HepG2 (cell line): Measurements from ENCODE around the gene JMJD4. TPM values are rescaled to one million over a fixed set of nuclear protein-coding genes. Genes with fewer than 3 reads are reported as not detected.

ENCODE experiments used
- ATAC-seq: fragments of 200-7000 bp; cut with Tn5 transposase; 3 replicates; pipeline ENCODE4 v1.9.1; 2020; ENCODE audit warnings: mild to moderate bottlenecking, moderate library complexity
- BruUV-seq: library from RNA; stranded (reverse); fragments of 400-500 nt; replicated peaks from 2 replicates; lab custom pipeline; 2021; lab: Mats Ljungman, UMichigan
- CTCF ChIA-PET: fragments of 300-600 bp; formaldehyde crosslinking; extraction: SDS; loops from one replicate; lab custom pipeline; 2021; ENCODE audit warnings: low total read pairs, inconsistent platforms, low intra/inter-chr PET ratio; lab: Yijun Ruan, JAX
- POLR2A ChIA-PET: fragments of 350-600 bp; sonication (Branson Sonifier 250); formaldehyde crosslinking; loops from one replicate; lab custom pipeline; 2020; ENCODE audit warnings: antibody characterized with exemption, inconsistent platforms; lab: Yijun Ruan, JAX
- DNase-seq: peaks from one replicate; pipeline ENCODE4 v3.0.0-alpha.2; 2015; ENCODE audit warnings: low spot score
- FAIRE-seq: peaks from 3 replicates; lab custom pipeline; 2011; peaks lifted over from hg19 to GRCh38; lab: Jason Lieb, UNC
- H2AFZ ChIP-seq: one replicate; pipeline ENCODE4 v1.6.1; 2011; ENCODE audit warnings: low read length, inconsistent platforms
- H3K27ac ChIP-seq: fragments of 300-600 bp; 3 replicates; pipeline ENCODE4 v1.8.0; 2011; ENCODE audit warnings: mixed run types, mild to moderate bottlenecking, mixed read lengths, low read length, inconsistent platforms; ENCODE audit not compliant: insufficient read depth; ENCODE audit errors: extremely low read length
- H3K27me3 ChIP-seq, 2 experiments: fragments of 200-600 bp in 1 of 2; 2 replicates in 1 of 2; 3 replicates in 1 of 2; pipeline versions ENCODE4 v1.6.0 to v1.8.0; 2011; ENCODE audit warnings: low read length in 2 of 2, mild to moderate bottlenecking in 2 of 2, moderate library complexity in 2 of 2, inconsistent platforms in 1 of 2; ENCODE audit not compliant: insufficient read depth in 2 of 2, control insufficient read depth in 1 of 2
- H3K36me3 ChIP-seq, 2 experiments: fragments of 200-600 bp in 1 of 2; replicated peaks in 1 of 2; 2 replicates in 1 of 2; 3 replicates in 1 of 2; pipeline versions ENCODE4 v1.5.1 to v1.8.0; 2011; ENCODE audit warnings: low read length in 2 of 2, inconsistent platforms in 1 of 2; ENCODE audit not compliant: insufficient read depth in 2 of 2, control insufficient read depth in 1 of 2
- H3K4me1 ChIP-seq: 2 replicates; pipeline ENCODE4 v1.5.1; 2012; ENCODE audit warnings: low read length, inconsistent platforms; ENCODE audit not compliant: insufficient read depth
- H3K4me2 ChIP-seq: 2 replicates; pipeline ENCODE4 v1.6.0; 2011; ENCODE audit warnings: low read depth, low read length, inconsistent platforms
- H3K4me3 ChIP-seq, 3 experiments: fragments of 200-600 bp in 1 of 3; sonication (generic), shearing (Covaris generic) in 1 of 3; replicated peaks in 1 of 3; 2 replicates each; pipeline ENCODE4 v1.5.1; 2011 to 2016; ENCODE audit warnings: low read length in 3 of 3, inconsistent platforms in 2 of 3, low read depth in 2 of 3, mild to moderate bottlenecking in 2 of 3, control low read depth in 1 of 3, mixed read lengths in 1 of 3; ENCODE audit not compliant: insufficient read depth in 1 of 3
- H3K79me2 ChIP-seq: one replicate; pipeline ENCODE4 v1.6.1; 2011; ENCODE audit warnings: low read length, inconsistent platforms; ENCODE audit not compliant: insufficient read depth
- H3K9ac ChIP-seq: 2 replicates; pipeline ENCODE4 v1.6.0; 2011; ENCODE audit warnings: mild to moderate bottlenecking, low read depth, low read length, inconsistent platforms; ENCODE audit not compliant: insufficient read depth
- H3K9me3 ChIP-seq: 2 replicates; pipeline ENCODE4 v1.5.1; 2012; ENCODE audit warnings: mild to moderate bottlenecking, low read length
- H4K20me1 ChIP-seq: 2 replicates; pipeline ENCODE4 v1.6.0; 2011; ENCODE audit warnings: inconsistent platforms, mild to moderate bottlenecking, low read length, moderate library complexity; ENCODE audit not compliant: insufficient read depth
- ATM ChIP-seq: fragments of 450-650 bp; IDR thresholded peaks from 2 replicates; pipeline ENCODE4 v1.7.1; 2017; ENCODE audit warnings: mild to moderate bottlenecking, borderline replicate concordance
- GATAD1 ChIP-seq: IDR thresholded peaks from 2 replicates; pipeline ENCODE4 v1.6.1; 2016; ENCODE audit warnings: missing genetic modification reagents, missing compliant biosample characterization
- PTBP1 ChIP-seq: fragments of 200-400 bp; formaldehyde crosslinking; IDR thresholded peaks from 2 replicates; pipeline ENCODE4 v1.6.1; 2018; ENCODE audit warnings: low read length, low read depth; ENCODE audit not compliant: poor library complexity, severe bottlenecking
- REST ChIP-seq, 2 experiments: IDR thresholded peaks; 2 replicates each; pipeline ENCODE4 v1.6.1; 2011 to 2012; ENCODE audit warnings: low read length in 2 of 2, borderline replicate concordance in 1 of 2, low read depth in 1 of 2, mild to moderate bottlenecking in 1 of 2, moderate library complexity in 1 of 2
- RXRB ChIP-seq: IDR thresholded peaks from 2 replicates; pipeline ENCODE4 v1.6.1; 2016; ENCODE audit warnings: borderline replicate concordance, missing genetic modification reagents, missing compliant biosample characterization
- THRA ChIP-seq: sonication (generic); formaldehyde crosslinking; IDR thresholded peaks from 2 replicates; pipeline ENCODE4 v1.4.0; 2020; ENCODE audit warnings: missing genetic modification reagents, borderline replicate concordance
- THYN1 ChIP-seq: sonication (generic); formaldehyde crosslinking; IDR thresholded peaks from 2 replicates; pipeline ENCODE4 v1.8.1; 2023; ENCODE audit warnings: low read depth, mild to moderate bottlenecking, moderate library complexity, missing genetic modification reagents, borderline replicate concordance
- ZBTB21 ChIP-seq: sonication (generic); formaldehyde crosslinking; IDR thresholded peaks from 2 replicates; pipeline ENCODE4 v1.4.0; 2020; ENCODE audit warnings: missing genetic modification reagents
- ZNF224 ChIP-seq: sonication (generic); formaldehyde crosslinking; IDR thresholded peaks from 2 replicates; pipeline ENCODE4 v1.5.0; 2020; ENCODE audit warnings: mild to moderate bottlenecking, missing genetic modification reagents
- ZNF263 ChIP-seq: sonication (generic); formaldehyde crosslinking; IDR thresholded peaks from 2 replicates; pipeline ENCODE4 v1.4.0; 2020; ENCODE audit warnings: missing genetic modification reagents
- ZNF33A ChIP-seq: sonication (generic); formaldehyde crosslinking; IDR thresholded peaks from 2 replicates; pipeline ENCODE4 v1.5.1; 2020; ENCODE audit warnings: missing genetic modification reagents, mild to moderate bottlenecking, moderate library complexity, borderline replicate concordance
- ZNF564 ChIP-seq: sonication (generic); formaldehyde crosslinking; IDR thresholded peaks from 2 replicates; pipeline ENCODE4 v1.8.1; 2023; ENCODE audit warnings: mild to moderate bottlenecking, missing genetic modification reagents
- ZSCAN29 ChIP-seq: sonication (generic); formaldehyde crosslinking; conservative IDR thresholded peaks from 2 replicates; pipeline ENCODE4 v1.4.0; 2020; ENCODE audit warnings: mild to moderate bottlenecking, missing genetic modification reagents
- WGBS: methylation state at CpG from one replicate; pipeline ENCODE4 v1.1.6; 2017; ENCODE audit warnings: low lambda C conversion rate; 5-methylcytosine and 5-hydroxymethylcytosine counted together
- in situ Hi-C: cut with HindIII; loops from 2 replicates; pipeline ENCODE4 v1.10.0; 2017; ENCODE audit warnings: low pct_unique_long_range_greater_than_20kb; ENCODE audit not compliant: extremely low pct_ligation_motif_present
- intact Hi-C: fragments of 100-400 bp; cut with micrococcal nuclease; formaldehyde crosslinking; loops from one replicate; pipeline ENCODE4 v1.10.0; 2022; ENCODE audit not compliant: unreplicated experiment
- polyA plus RNA-seq, 8 experiments: library from polyadenylated mRNA; depleted of rRNA in 3 of 8; stranded (reverse) in 7 of 8; unstranded in 1 of 8; fragments of >200 nt; fragmentation: Illumina TruSeq in 4 of 8; extraction: Trizol in 4 of 8; gene quantifications; 2 replicates each; pipeline versions ENCODE4 v1.2.1 to v1.2.3, GENCODE V29; 2011 to 2016; ENCODE audit warnings: low read depth in 4 of 8, missing spikeins in 1 of 8, mixed read lengths in 1 of 8; ENCODE audit not compliant: insufficient read depth in 1 of 8
- total RNA-seq, 5 experiments: library from RNA; depleted of rRNA; stranded (reverse); fragments of >200 nt; fragmentation: Illumina TruSeq; extraction: Trizol; gene quantifications; 2 replicates each; pipeline ENCODE4 v1.2.3, GENCODE V29; 2016; ENCODE audit warnings: low read depth in 1 of 5
- TF ChIP-seq, protein P1 (sequence below): sonication (generic); formaldehyde crosslinking; IDR thresholded peaks from 2 replicates; pipeline ENCODE4 v1.4.0; 2020; ENCODE audit warnings: missing genetic modification reagents
- TF ChIP-seq, protein P2 (sequence below): sonication (generic); formaldehyde crosslinking; IDR thresholded peaks from 2 replicates; pipeline ENCODE4 v1.5.0; 2020; ENCODE audit warnings: missing genetic modification reagents, mild to moderate bottlenecking, borderline replicate concordance

Gene JMJD4
- total and polyA plus RNA-seq, 2 of the 13 experiments (the other 11 are each of a cell fraction or from before 2014, with no cell fraction given), result 10.2 to 29.0 TPM

DNA sequence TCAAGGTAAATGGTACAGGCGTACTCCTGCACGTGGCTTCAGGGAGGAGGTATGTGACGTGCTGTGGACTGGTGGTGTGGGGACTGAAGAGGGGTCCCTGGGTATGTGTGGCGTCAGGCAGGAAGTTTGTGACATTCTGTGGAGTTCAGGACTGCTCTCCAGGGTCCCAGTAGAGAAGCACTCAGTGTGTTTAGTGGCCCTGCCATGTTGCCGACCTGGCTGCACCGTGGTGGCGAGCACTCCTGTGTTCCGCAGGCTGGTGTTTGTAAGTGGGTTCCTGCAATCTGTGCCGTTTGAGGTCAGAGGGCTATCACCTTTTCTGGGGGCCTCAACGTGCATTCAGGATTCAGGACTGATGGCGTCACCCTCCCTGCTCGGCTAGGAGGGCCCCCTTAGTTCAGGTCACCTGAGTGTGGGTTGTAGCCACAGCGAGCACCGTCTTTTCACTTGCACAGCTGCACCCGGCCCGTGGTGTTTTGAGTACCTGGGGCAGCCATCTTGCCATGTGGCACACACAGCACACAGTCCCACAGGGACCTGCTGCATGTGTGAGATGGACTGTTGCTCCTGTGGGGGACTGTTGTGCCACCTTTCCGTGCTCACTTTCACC lies 26.6 kb upstream of the JMJD4 start (continued):
- TF ChIP-seq REST (IDR thresholded peaks at IDR 0.05; ENCODE audit: borderline replicate concordance in 1 of 2, low read depth in 1 of 2, low read length in 2 of 2), result no peak
- TF ChIP-seq, protein P1, sequence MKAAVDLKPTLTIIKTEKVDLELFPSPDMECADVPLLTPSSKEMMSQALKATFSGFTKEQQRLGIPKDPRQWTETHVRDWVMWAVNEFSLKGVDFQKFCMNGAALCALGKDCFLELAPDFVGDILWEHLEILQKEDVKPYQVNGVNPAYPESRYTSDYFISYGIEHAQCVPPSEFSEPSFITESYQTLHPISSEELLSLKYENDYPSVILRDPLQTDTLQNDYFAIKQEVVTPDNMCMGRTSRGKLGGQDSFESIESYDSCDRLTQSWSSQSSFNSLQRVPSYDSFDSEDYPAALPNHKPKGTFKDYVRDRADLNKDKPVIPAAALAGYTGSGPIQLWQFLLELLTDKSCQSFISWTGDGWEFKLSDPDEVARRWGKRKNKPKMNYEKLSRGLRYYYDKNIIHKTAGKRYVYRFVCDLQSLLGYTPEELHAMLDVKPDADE, result no peak
- TF ChIP-seq, protein P2, sequence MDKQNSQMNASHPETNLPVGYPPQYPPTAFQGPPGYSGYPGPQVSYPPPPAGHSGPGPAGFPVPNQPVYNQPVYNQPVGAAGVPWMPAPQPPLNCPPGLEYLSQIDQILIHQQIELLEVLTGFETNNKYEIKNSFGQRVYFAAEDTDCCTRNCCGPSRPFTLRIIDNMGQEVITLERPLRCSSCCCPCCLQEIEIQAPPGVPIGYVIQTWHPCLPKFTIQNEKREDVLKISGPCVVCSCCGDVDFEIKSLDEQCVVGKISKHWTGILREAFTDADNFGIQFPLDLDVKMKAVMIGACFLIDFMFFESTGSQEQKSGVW (CRISPR knock-in tag), result no peak

DNA sequence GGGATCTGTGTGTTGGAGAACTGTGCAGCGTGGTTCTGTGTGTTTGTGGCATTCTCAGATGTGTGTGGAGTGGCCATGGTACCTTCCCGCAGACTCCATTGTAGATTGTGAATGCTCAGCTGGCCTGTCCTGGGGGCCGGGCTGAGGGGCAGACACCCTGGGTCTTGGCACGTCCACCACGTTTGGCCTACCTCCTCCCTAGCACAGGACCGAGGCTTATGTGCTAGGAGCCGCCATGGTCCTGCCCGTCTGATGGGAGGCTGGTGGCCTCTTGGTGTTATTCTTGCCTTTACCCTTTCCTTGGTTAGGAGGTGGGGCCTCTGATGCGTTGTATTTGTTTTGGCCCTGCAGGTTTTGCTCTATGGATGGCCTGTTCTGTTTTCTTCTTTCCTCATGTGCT lies 25.3 kb upstream of the JMJD4 start:
- CTCF ChIA-PET, result no interaction called here
- 99% methylated on average over 6 of the region's 9 CpGs for WGBS
- no peak for ATAC-seq
- TF ChIP-seq THYN1 (CRISPR knock-in tag), result no peak
- no peak for TF ChIP-seq ZBTB21 (CRISPR knock-in tag)
- TF ChIP-seq ZSCAN29 (CRISPR knock-in tag), result no peak
- TF ChIP-seq THRA (CRISPR knock-in tag), result no peak
- no peak for TF ChIP-seq ZNF263 (CRISPR knock-in tag)
- no peak for TF ChIP-seq PTBP1
- no peak for TF ChIP-seq ZNF564 (CRISPR knock-in tag)
- TF ChIP-seq RXRB (CRISPR knock-in tag), result no peak
- no peak for TF ChIP-seq GATAD1 (CRISPR knock-in tag)
- TF ChIP-seq ATM, result no peak
- TF ChIP-seq ZNF33A, result no peak
- TF ChIP-seq ZNF224, result no peak

More for the DNA sequence above, 25.3 kb upstream of the JMJD4 start:
- Histone ChIP-seq H3K4me2 (no peak overlapping the region), H3K27ac (no peak overlapping the region), H3K4me1 (no peaks in the 10 kb centered on the region), H3K9me3 (no peaks in the 10 kb centered on the region), H3K27me3 (no peaks in the 10 kb centered on the region), H3K4me3 (no peak overlapping the region), H4K20me1 (no peaks in the 10 kb centered on the region; the same call in 1 of the 2 replicates), H2AFZ (no peak overlapping the region), H3K9ac (no peak overlapping the region), H3K36me3 (peaks cover 17 to 64% of the 10 kb centered on the region in 2 experiments; a peak in 4 of 5 replicates), H3K79me2 (no peaks in the 10 kb centered on the region)
- POLR2A ChIA-PET, result no interaction called here
- in situ Hi-C loops (loop anchor here (5.0 kb wide), 1 partner anchor 187 kb away; the partner anchor contains the start of gene WNT9A), intact Hi-C loops (no loop called here)
- BruUV-seq, result no TSS peak
- no peak for FAIRE-seq
- DNase-seq, result no peak
